Measurements from ENCODE around the gene PSMD3.

DNA sequence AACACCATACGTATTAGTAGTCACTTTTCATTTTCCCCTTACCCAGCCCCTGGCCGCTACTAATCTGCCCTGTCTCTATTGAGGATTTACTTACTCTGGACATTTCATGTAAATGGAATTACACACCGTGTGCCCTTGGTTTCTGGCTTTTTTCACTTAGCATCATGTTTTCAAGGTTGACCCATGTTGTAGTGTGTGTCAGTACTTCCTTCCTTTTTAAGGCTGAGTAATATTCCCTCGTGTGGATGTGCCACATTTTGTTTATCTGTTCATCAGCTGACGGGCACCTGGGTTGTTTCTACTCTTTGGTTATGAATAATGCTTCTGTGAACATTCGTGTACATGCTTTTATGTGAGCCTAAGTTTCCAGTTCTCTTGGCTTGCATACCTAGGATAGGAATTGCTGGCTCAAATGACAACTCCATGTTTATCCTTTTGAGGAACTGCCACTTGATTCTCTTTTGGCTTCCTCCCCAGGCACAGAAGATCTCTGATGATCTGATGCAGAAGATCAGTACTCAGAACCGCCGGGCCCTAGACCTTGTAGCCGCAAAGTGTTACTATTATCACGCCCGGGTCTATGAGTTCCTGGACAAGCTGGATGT, 7.7 kb downstream of the PSMD3 start:
- TF ChIP-seq CTCF (IDR thresholded peaks at IDR 0.05) = no peak
- no peak for TF ChIP-seq POLR2A (IDR thresholded peaks at IDR 0.05)
- no peak for TF ChIP-seq EP300 (IDR thresholded peaks at IDR 0.05)
